ENCODE measurements around the gene PSAT1. TPM values are rescaled to one million over a fixed set of nuclear protein-coding genes. Genes with fewer than 3 reads are reported as not detected.

PSAT1 gene
- total RNA-seq, 1 experiment from 2014 or later = 71.8 TPM

DNA sequence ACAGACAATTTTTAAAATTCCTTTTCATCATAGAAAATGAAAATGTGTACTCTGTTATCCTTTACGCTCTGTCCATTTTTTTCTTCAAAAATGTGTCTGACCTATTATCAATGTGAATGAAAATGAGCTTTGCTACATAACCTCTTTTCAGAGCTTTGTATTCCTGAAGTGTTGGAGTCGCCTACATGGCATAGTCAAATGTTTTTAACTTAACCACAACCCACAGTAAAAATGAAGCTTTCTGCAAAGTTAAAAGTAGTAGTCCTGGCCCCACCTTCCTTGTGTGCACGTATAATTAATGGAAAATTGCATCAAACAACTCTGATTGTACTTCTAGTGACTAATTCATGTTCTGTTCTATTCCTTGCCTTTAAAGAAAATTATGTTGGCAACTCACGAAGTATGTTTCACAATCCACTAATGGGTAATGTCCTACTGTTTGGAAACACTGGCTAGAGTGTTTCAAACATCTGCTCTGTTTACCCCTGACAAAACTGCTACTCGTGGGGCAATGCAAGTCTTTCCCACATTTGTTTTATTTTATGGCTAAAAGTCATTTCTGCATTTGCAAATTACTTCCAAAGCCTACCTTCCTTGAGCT, 18.6 kb upstream of the PSAT1 start:
- intact Hi-C loops (cut with micrococcal nuclease; ENCODE audit: unreplicated experiment) = no loop called here
- TF ChIP-seq POLR2AphosphoS5 (IDR thresholded peaks at IDR 0.05; ENCODE audit: low read depth, low read length) = no peak
- TF ChIP-seq TCF7L2 (IDR thresholded peaks at IDR 0.05; ENCODE audit: low read depth, low read length) = no peak
- TF ChIP-seq, protein P1, sequence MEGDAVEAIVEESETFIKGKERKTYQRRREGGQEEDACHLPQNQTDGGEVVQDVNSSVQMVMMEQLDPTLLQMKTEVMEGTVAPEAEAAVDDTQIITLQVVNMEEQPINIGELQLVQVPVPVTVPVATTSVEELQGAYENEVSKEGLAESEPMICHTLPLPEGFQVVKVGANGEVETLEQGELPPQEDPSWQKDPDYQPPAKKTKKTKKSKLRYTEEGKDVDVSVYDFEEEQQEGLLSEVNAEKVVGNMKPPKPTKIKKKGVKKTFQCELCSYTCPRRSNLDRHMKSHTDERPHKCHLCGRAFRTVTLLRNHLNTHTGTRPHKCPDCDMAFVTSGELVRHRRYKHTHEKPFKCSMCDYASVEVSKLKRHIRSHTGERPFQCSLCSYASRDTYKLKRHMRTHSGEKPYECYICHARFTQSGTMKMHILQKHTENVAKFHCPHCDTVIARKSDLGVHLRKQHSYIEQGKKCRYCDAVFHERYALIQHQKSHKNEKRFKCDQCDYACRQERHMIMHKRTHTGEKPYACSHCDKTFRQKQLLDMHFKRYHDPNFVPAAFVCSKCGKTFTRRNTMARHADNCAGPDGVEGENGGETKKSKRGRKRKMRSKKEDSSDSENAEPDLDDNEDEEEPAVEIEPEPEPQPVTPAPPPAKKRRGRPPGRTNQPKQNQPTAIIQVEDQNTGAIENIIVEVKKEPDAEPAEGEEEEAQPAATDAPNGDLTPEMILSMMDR (IDR thresholded peaks at IDR 0.05) = no peak
- TF ChIP-seq, protein P2, sequence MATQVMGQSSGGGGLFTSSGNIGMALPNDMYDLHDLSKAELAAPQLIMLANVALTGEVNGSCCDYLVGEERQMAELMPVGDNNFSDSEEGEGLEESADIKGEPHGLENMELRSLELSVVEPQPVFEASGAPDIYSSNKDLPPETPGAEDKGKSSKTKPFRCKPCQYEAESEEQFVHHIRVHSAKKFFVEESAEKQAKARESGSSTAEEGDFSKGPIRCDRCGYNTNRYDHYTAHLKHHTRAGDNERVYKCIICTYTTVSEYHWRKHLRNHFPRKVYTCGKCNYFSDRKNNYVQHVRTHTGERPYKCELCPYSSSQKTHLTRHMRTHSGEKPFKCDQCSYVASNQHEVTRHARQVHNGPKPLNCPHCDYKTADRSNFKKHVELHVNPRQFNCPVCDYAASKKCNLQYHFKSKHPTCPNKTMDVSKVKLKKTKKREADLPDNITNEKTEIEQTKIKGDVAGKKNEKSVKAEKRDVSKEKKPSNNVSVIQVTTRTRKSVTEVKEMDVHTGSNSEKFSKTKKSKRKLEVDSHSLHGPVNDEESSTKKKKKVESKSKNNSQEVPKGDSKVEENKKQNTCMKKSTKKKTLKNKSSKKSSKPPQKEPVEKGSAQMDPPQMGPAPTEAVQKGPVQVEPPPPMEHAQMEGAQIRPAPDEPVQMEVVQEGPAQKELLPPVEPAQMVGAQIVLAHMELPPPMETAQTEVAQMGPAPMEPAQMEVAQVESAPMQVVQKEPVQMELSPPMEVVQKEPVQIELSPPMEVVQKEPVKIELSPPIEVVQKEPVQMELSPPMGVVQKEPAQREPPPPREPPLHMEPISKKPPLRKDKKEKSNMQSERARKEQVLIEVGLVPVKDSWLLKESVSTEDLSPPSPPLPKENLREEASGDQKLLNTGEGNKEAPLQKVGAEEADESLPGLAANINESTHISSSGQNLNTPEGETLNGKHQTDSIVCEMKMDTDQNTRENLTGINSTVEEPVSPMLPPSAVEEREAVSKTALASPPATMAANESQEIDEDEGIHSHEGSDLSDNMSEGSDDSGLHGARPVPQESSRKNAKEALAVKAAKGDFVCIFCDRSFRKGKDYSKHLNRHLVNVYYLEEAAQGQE (IDR thresholded peaks at IDR 0.05; ENCODE audit: insufficient read depth in 1 of 2, low read depth in 2 of 2, low read length in 1 of 2) = no peak
- no peak for TF ChIP-seq SIN3A (IDR thresholded peaks at IDR 0.05; ENCODE audit: borderline replicate concordance, insufficient read depth, low read depth, low read length)

DNA sequence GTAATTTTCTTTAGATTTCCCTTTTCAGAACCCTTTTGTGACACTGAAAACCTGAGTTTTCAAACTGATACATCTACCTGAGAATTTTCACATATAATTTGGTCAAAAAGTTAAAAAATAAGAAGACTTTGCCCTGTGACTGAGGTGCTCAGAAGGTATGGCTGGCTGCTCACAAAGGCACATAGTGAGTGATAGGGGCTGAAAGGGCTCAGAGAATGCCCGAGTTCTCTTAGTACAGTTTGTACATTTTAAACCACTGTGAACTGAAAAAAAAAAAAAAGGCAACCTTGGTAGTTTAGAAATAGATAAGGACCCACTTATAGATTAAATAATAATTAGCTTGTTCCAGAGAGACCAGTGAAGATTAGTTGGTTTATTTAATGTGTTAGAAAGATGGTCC, 18.1 kb upstream of the PSAT1 start:
- BruUV-seq (replicated peaks) = no TSS peak
- CTCF ChIA-PET = no interaction called here
- intact Hi-C loops (cut with micrococcal nuclease; ENCODE audit: unreplicated experiment) = no loop called here

More for the DNA sequence above, 18.6 kb upstream of the PSAT1 start:
- ChIA-PET POLR2A (no interaction called here), CTCF (no interaction called here)
- in situ Hi-C loops (cut with HindIII; ENCODE audit: low pct_unique_long_range_greater_than_20kb, low sequenced_read_pairs) = no loop called here
- Histone ChIP-seq H3K27ac (ENCODE audit: low read length) (no peak overlapping the region), H3K36me3 (ENCODE audit: control insufficient read depth, insufficient read depth, low read length) (no peaks in the 10 kb centered on the region), H3K9me3 (ENCODE audit: control insufficient read depth, insufficient read depth, low read depth, low read length) (no peaks in the 10 kb centered on the region), H3K27me3 (ENCODE audit: control insufficient read depth, insufficient read depth, low read length) (no peaks in the 10 kb centered on the region), H3K4me1 (ENCODE audit: control insufficient read depth, insufficient read depth, low read length) (no peaks in the 10 kb centered on the region), H3K4me3 (ENCODE audit: low read depth in 2 of 2, low read length in 2 of 2) (no peak overlapping the region)
- BruUV-seq (replicated peaks) = no TSS peak
- DNase-seq (ENCODE audit: low read depth, low spot score) (no peak), ATAC-seq (no peak)

More for the DNA sequence above, 18.1 kb upstream of the PSAT1 start:
- no peaks in the 10 kb centered on the region for H3K36me3 ChIP-seq (ENCODE audit: control insufficient read depth, insufficient read depth, low read length)
- in situ Hi-C loops (cut with HindIII; ENCODE audit: low pct_unique_long_range_greater_than_20kb, low sequenced_read_pairs) = no loop called here
- H3K27me3 ChIP-seq (ENCODE audit: control insufficient read depth, insufficient read depth, low read length) = no peaks in the 10 kb centered on the region
- no peak overlapping the region for H3K27ac ChIP-seq (ENCODE audit: low read length)
- ATAC-seq (no peak), DNase-seq (ENCODE audit: low read depth, low spot score) (no peak)
- POLR2A ChIA-PET = interaction anchor here (0.6 kb wide), 1 partner anchor 11 kb away, joined by 10 read pairs; no protein-coding TSS in a partner anchor
- H3K9me3 ChIP-seq (ENCODE audit: control insufficient read depth, insufficient read depth, low read depth, low read length) = no peaks in the 10 kb centered on the region
- no peak overlapping the region for H3K4me3 ChIP-seq (ENCODE audit: low read depth in 2 of 2, low read length in 2 of 2)
- H3K4me1 ChIP-seq (ENCODE audit: control insufficient read depth, insufficient read depth, low read length) = no peaks in the 10 kb centered on the region
- TF ChIP-seq SIN3A (IDR thresholded peaks at IDR 0.05; ENCODE audit: borderline replicate concordance, insufficient read depth, low read depth, low read length) (no peak), POLR2AphosphoS5 (IDR thresholded peaks at IDR 0.05; ENCODE audit: low read depth, low read length) (no peak), TCF7L2 (IDR thresholded peaks at IDR 0.05; ENCODE audit: low read depth, low read length) (no peak)
- TF ChIP-seq, protein P2 (IDR thresholded peaks at IDR 0.05; ENCODE audit: insufficient read depth in 1 of 2, low read depth in 2 of 2, low read length in 1 of 2) = no peak
- TF ChIP-seq, protein P1 (IDR thresholded peaks at IDR 0.05) = no peak
